ENCODE results near the gene PERM1.
A peak's percentile ranks its signal among the peaks of the same experiment; 100 is the strongest.

PERM1 gene

GRCh38 chr1:934991-935750 is 46.7 kb downstream of the PERM1 start:
- no peak for FAIRE-seq
- no peak for DNase-seq (ENCODE audit: low spot score)

DNA sequence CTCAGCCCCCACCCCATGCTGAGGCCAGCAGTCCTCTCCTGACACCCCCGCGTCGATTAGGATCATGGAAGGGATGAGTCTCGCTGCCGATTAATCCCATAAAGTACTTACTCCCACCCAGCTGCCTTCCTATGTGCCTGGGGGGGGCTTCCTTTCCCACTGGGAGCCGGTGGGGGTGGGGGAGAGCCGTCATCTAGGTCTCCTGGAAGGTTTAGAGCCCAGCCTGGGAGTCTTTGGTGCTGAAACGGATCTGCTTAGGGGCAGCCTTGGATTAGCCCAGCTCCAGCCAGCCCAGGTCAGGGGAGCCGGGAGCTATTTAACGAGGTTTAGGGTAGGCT is 48.3 kb downstream of the PERM1 start:
- DNase-seq (ENCODE audit: low spot score): no peak
- no peak for FAIRE-seq

DNA sequence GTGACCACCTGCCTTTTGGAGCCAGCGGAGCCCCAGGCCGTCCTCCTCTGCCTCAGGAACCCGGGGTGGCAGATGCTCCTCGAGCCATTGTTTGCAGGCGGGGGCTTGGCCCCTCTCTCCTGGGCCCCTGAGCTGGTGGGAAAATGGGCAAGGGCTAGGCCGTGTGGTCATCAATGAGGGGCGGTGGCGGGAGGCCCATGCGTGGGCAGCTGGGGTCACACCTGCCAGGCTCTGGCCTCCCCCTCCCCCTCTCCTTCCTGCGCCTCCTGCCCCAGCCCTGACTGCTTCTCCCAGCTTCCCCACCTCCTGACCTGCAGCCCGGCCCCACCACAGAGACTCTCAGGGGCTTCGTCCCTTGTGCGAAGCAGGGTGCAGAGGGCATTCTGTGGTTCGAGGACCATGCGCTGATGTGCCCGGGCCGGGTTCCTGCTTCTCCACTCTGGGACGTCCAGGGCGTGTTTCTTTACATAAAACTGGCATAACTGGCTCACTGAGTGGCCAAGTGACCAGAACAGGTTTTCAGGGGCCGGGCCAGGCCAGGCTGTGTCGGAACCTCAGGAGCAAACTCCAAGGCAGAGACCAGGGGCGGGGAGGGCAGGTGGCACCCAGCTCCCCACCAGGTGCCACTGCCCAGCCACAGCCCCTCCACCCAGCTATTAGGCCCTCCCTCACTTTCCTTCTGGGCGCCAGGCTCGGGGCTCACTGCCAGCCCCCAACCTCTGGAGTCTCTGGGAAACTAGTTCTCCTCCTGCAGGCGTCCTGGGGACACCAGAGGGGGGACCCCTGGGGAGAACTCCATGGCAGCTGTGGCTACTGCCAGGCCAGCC is 48.9 kb downstream of the PERM1 start:
- FAIRE-seq: no peak

GRCh38 chr1:932173-932510 is 49.8 kb downstream of the PERM1 start:
- FAIRE-seq (no peak), DNase-seq (ENCODE audit: low spot score) (no peak)

More for the DNA sequence above, 48.9 kb downstream of the PERM1 start:
- no peak for DNase-seq (ENCODE audit: low spot score)

DNA sequence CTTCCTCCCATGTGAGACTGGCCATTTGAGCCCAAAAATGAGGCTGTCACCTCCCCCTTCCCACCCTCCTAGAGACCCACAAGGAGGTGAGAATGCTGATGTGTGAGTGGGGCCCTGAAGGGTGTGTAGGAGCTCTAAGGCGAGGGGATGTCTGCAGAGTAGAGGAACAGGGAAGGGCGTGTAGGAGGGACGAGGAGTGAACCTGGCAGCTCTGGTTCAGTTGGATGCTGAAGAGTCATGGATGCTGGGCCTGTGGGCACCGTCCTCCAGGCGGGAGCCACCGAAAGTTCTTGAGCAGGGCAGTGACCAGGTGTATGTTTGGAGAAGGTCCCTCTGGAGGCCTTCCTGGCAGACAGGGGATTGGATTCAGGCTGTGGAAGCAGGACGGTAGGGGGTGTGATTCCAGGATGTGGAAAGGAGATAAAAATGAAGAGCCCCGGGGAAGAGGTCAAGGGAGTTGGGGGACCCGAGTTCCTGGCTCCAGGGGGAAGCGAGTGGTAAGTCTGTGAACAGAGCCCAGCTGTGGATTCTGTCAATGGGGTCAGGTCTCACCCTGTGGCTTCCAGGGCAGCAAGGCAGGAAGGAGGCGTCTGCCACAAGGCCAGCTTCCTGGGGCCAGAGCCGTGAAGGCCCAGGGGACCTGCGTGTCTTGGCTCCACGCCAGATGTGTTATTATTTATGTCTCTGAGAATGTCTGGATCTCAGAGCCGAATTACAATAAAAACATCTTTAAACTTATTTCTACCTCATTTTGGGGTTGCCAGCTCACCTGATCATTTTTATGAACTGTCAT is 50.3 kb downstream of the PERM1 start:
- FAIRE-seq: no peak
- no peak for DNase-seq (ENCODE audit: low spot score)

- FAIRE-seq: no peak
These were observed 51.2 kb downstream of the PERM1 start for GRCh38 chr1:930633-931138.

DNA sequence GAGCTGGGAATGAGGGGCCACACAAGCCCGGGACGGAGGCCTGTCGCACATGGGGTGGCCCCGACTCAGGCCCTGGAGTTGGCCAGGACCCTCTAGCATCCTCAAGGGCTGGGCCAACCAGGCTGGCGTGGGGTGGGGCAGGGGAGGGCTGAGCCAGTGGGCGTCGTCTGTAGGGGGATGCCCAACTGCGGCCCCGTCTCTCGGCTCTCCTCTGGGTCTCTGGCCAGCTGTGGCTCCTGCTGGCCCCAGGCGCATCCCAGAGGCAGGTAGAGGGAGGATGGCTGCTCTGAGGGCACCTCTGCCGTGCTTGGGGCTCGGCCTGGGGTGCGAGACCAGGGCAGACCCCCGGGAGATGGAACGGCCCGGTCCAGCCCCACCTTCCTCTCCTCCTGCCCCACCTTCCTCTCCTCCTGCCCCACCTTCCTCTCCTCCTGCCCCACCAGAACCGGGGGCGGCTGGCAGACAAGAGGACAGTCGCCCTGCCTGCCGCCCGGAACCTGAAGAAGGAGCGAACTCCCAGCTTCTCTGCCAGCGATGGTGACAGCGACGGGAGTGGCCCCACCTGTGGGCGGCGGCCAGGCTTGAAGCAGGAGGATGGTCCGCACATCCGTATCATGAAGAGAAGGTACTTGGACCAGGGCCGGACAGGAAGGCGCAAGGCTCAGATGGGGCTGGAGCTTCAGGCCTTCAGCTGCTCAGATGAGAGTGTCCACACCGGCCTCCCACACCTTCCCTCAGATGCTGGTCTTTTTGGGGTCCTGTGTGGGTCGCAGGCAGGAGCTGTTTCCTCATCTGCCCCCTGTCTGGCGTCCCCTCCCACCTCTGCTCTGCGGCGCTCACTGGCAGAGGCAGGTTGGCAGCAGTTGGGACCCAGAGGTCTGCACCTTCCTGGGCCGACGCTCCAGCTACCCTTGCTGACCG is 51.9 kb downstream of the PERM1 start:
- no peak for DNase-seq (ENCODE audit: low spot score)
- FAIRE-seq: no peak

More at GRCh38 chr1:930633-931138, 51.2 kb downstream of the PERM1 start:
- DNase-seq (ENCODE audit: low spot score): no peak

DNA sequence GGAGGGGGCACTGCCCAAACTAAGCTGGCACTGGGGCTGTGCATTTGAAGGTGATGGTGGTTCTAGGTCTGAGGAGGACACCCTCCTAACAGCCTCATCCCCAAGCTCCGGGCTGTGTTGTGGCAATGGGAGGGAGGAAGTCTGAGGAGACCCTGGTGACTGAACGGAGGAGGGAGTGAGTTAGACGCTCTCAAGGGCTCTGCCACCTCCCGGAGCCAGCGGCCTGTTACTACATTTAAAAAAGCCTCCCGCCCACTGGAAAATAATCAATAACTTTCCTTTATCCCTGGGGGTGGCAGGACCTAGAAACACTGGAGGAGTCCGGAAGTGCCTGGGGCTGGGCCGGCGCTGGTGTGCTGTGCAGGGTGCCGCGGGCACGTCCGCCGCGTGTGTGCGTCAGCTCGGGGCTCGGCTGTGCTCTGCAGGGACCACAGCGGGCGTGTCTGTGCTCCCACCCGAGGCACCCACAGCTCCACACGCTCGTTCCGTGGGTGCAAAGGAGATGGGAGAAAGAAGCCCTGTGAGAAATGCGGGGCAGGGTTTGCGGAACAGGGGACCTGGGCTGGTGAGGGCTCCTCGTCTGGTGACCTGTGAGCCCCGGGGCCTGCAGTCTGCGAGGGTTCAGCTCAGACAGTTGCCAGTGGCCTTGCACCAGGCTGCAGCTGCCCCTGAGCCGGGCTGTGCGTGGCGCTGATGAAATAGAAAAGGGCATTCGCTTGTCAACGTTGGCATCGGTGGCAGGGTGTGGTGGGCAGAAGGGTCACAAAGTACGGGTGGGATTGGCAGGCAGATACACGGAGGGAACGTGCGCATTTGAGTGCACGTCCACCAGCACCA is 52.9 kb downstream of the PERM1 start:
- FAIRE-seq: no peak
- DNase-seq (ENCODE audit: low spot score): no peak

DNA sequence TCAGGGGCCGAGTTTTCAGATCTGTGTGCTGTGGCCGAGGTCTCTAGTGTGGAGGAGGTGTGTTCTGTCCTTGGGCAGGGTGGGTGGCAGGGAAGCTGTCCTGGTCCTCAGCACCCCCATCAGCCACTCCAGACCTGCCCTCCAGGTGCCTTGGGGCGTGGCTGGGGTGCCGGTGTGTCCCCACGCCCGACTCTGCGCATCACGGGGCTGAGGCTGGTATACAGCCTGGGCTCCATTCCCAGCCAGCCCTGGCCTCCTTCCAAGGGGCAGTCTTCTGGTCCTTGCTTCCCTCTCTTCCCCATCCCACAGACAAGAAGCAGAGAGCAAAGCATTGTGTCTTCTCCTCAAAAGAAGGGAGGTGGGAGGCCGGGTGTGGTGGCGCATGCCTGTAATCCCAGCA is 54.1 kb downstream of the PERM1 start:
- DNase-seq (ENCODE audit: low spot score): no peak
- no peak for FAIRE-seq

DNA sequence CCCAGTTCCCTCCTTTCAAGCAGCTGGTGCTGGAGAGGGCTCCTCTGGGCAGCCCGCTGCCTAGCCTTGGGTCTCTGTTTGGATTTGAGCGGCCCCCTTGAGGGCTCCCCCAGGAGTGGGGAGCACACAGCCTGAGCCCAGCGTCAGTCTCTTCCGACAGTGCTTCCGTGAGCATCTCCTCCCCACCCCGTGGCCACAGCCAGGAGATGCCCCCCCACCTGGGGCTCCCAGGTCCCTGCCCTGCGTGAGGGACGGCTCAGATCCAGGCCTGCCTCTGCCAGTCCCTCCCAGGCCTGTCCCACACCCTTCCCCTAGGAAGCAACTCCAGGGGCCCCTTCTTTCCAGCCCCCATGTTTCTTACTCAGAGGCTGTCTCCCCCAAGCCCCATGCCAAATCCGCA is 54.7 kb downstream of the PERM1 start:
- no peak for DNase-seq (ENCODE audit: low spot score)
- FAIRE-seq: no peak

GRCh38 chr1:925561-926421 is 56.1 kb downstream of the PERM1 start:
- DNase-seq (ENCODE audit: low spot score): peak; percentile 25

More at GRCh38 chr1:925561-926421, 56.1 kb downstream of the PERM1 start:
- no peak for FAIRE-seq
